ENCODE results near the gene BCAS3.
A peak's percentile ranks its signal among the peaks of the same experiment; 100 is the strongest.

The BCAS3 gene

GRCh38 chr17:61160204-61160603 is 482.6 kb downstream of the BCAS3 start:
- Histone ChIP-seq H2BK120ac (ENCODE audit: insufficient read depth, low read length, poor library complexity) (no peak overlapping the region), H3K4me3 (ENCODE audit: low read depth, low read length) (no peak overlapping the region), H4K12ac (ENCODE audit: low read depth, low read length) (no peak overlapping the region), H3K4me2 (ENCODE audit: low read length) (no peak overlapping the region), H2BK5ac (ENCODE audit: low read depth, low read length, poor library complexity) (no peak overlapping the region), H3K4ac (ENCODE audit: low read depth, low read length) (no peak overlapping the region), H3K14ac (ENCODE audit: low read length) (no peak overlapping the region), H3K27me3 (ENCODE audit: insufficient read depth, low read length) (no peaks in the 10 kb centered on the region), H4K8ac (ENCODE audit: low read depth, low read length) (no peak overlapping the region), H3K4me1 (ENCODE audit: control insufficient read depth in 1 of 2, insufficient read depth in 2 of 2, low read length in 2 of 2) (peaks cover 0 to 4% of the 10 kb centered on the region in 2 experiments), H4K91ac (ENCODE audit: low read depth, low read length) (no peak overlapping the region), H3K18ac (ENCODE audit: low read length) (no peak overlapping the region), H3K27ac (ENCODE audit: low read depth, low read length) (no peak overlapping the region), H3K36me3 (ENCODE audit: control insufficient read depth in 1 of 2, insufficient read depth in 2 of 2, low read length in 2 of 2) (no peaks in the 10 kb centered on the region), H2AK5ac (ENCODE audit: low read length) (peak overlapping the region; percentile 86), H3K9ac (ENCODE audit: low read length) (no peak overlapping the region), H3K79me1 (ENCODE audit: low read length) (peaks cover 1% of the 10 kb centered on the region), H3K23ac (ENCODE audit: low read length) (no peak overlapping the region), H3K79me2 (ENCODE audit: control insufficient read depth, insufficient read depth, low read length, poor library complexity) (no peaks in the 10 kb centered on the region), H3K9me3 (ENCODE audit: insufficient read depth, low read depth, low read length) (no peaks in the 10 kb centered on the region), H2BK12ac (ENCODE audit: low read length) (no peak overlapping the region), H2AFZ (ENCODE audit: insufficient read depth, low read length, poor library complexity) (no peak overlapping the region)
- DNase-seq, result no peak
- WGBS (ENCODE audit: extremely low coverage, insufficient coverage, insufficient read length), result no CpG with 5 or more reads among the region's 4 CpGs

GRCh38 chr17:61160789-61161445 is 483.3 kb downstream of the BCAS3 start:
- H3K79me2 ChIP-seq (ENCODE audit: control insufficient read depth, insufficient read depth, low read length, poor library complexity), result no peaks in the 10 kb centered on the region
- WGBS (ENCODE audit: extremely low coverage, insufficient coverage, insufficient read length), result no CpG with 5 or more reads among the region's 2 CpGs
- no peaks in the 10 kb centered on the region for H3K9me3 ChIP-seq (ENCODE audit: insufficient read depth, low read depth, low read length)
- peak overlapping the region; percentile 13 for H2BK12ac ChIP-seq (ENCODE audit: low read length)
- no peak for DNase-seq
- H3K4ac ChIP-seq (ENCODE audit: low read depth, low read length), result no peak overlapping the region
- no peak overlapping the region for H2AFZ ChIP-seq (ENCODE audit: insufficient read depth, low read length, poor library complexity)
- no peaks in the 10 kb centered on the region for H3K27me3 ChIP-seq (ENCODE audit: insufficient read depth, low read length)
- no peak overlapping the region for H2BK120ac ChIP-seq (ENCODE audit: insufficient read depth, low read length, poor library complexity)
- H3K4me1 ChIP-seq (ENCODE audit: control insufficient read depth in 1 of 2, insufficient read depth in 2 of 2, low read length in 2 of 2), result peaks cover 0 to 4% of the 10 kb centered on the region in 2 experiments
- H3K4me2 ChIP-seq (ENCODE audit: low read length), result no peak overlapping the region
- H3K23ac ChIP-seq (ENCODE audit: low read length), result no peak overlapping the region
- H3K9ac ChIP-seq (ENCODE audit: low read length), result no peak overlapping the region
- H4K12ac ChIP-seq (ENCODE audit: low read depth, low read length), result no peak overlapping the region
- peaks cover 1% of the 10 kb centered on the region for H3K79me1 ChIP-seq (ENCODE audit: low read length)
- no peaks in the 10 kb centered on the region for H3K36me3 ChIP-seq (ENCODE audit: control insufficient read depth in 1 of 2, insufficient read depth in 2 of 2, low read length in 2 of 2)
- no peak overlapping the region for H3K14ac ChIP-seq (ENCODE audit: low read length)
- H3K18ac ChIP-seq (ENCODE audit: low read length), result no peak overlapping the region
- H3K4me3 ChIP-seq (ENCODE audit: low read depth, low read length), result no peak overlapping the region
- H4K8ac ChIP-seq (ENCODE audit: low read depth, low read length), result no peak overlapping the region
- no peak overlapping the region for H3K27ac ChIP-seq (ENCODE audit: low read depth, low read length)
- H4K91ac ChIP-seq (ENCODE audit: low read depth, low read length), result no peak overlapping the region
- no peak overlapping the region for H2BK5ac ChIP-seq (ENCODE audit: low read depth, low read length, poor library complexity)
- no peak overlapping the region for H2AK5ac ChIP-seq (ENCODE audit: low read length)

- H3K14ac ChIP-seq (ENCODE audit: low read length), result no peak overlapping the region
- H3K79me1 ChIP-seq (ENCODE audit: low read length), result peaks cover 1% of the 10 kb centered on the region
- no peaks in the 10 kb centered on the region for H3K27me3 ChIP-seq (ENCODE audit: insufficient read depth, low read length)
- H3K4ac ChIP-seq (ENCODE audit: low read depth, low read length), result no peak overlapping the region
- no peak for DNase-seq
- no peak overlapping the region for H3K27ac ChIP-seq (ENCODE audit: low read depth, low read length)
- H3K4me1 ChIP-seq (ENCODE audit: control insufficient read depth in 1 of 2, insufficient read depth in 2 of 2, low read length in 2 of 2), result peaks cover 0 to 4% of the 10 kb centered on the region in 2 experiments
- no peak overlapping the region for H4K91ac ChIP-seq (ENCODE audit: low read depth, low read length)
- no peak overlapping the region for H3K9ac ChIP-seq (ENCODE audit: low read length)
- H2BK120ac ChIP-seq (ENCODE audit: insufficient read depth, low read length, poor library complexity), result no peak overlapping the region
- H3K79me2 ChIP-seq (ENCODE audit: control insufficient read depth, insufficient read depth, low read length, poor library complexity), result no peaks in the 10 kb centered on the region
- H2AK5ac ChIP-seq (ENCODE audit: low read length), result no peak overlapping the region
- no peak overlapping the region for H3K23ac ChIP-seq (ENCODE audit: low read length)
- no peak overlapping the region for H3K4me3 ChIP-seq (ENCODE audit: low read depth, low read length)
- no peak overlapping the region for H2AFZ ChIP-seq (ENCODE audit: insufficient read depth, low read length, poor library complexity)
- no peaks in the 10 kb centered on the region for H3K36me3 ChIP-seq (ENCODE audit: control insufficient read depth in 1 of 2, insufficient read depth in 2 of 2, low read length in 2 of 2)
- H2BK12ac ChIP-seq (ENCODE audit: low read length), result no peak overlapping the region
- WGBS (ENCODE audit: extremely low coverage, insufficient coverage, insufficient read length), result no CpG with 5 or more reads among the region's 9 CpGs
- H4K8ac ChIP-seq (ENCODE audit: low read depth, low read length), result no peak overlapping the region
- no peak overlapping the region for H3K4me2 ChIP-seq (ENCODE audit: low read length)
- H2BK5ac ChIP-seq (ENCODE audit: low read depth, low read length, poor library complexity), result no peak overlapping the region
- H4K12ac ChIP-seq (ENCODE audit: low read depth, low read length), result no peak overlapping the region
- no peaks in the 10 kb centered on the region for H3K9me3 ChIP-seq (ENCODE audit: insufficient read depth, low read depth, low read length)
- no peak overlapping the region for H3K18ac ChIP-seq (ENCODE audit: low read length)
Measured at GRCh38 chr17:61161615-61162134, 484.0 kb downstream of the BCAS3 start.

- Histone ChIP-seq H3K18ac (ENCODE audit: low read length) (no peak overlapping the region), H3K4me3 (ENCODE audit: low read depth, low read length) (no peak overlapping the region), H2BK5ac (ENCODE audit: low read depth, low read length, poor library complexity) (no peak overlapping the region), H2AFZ (ENCODE audit: insufficient read depth, low read length, poor library complexity) (no peak overlapping the region), H3K27me3 (ENCODE audit: insufficient read depth, low read length) (no peaks in the 10 kb centered on the region), H4K8ac (ENCODE audit: low read depth, low read length) (no peak overlapping the region), H4K91ac (ENCODE audit: low read depth, low read length) (no peak overlapping the region), H3K23ac (ENCODE audit: low read length) (no peak overlapping the region), H2BK12ac (ENCODE audit: low read length) (no peak overlapping the region), H3K4ac (ENCODE audit: low read depth, low read length) (no peak overlapping the region), H3K9ac (ENCODE audit: low read length) (no peak overlapping the region), H3K4me2 (ENCODE audit: low read length) (no peak overlapping the region), H2BK120ac (ENCODE audit: insufficient read depth, low read length, poor library complexity) (no peak overlapping the region), H3K79me2 (ENCODE audit: control insufficient read depth, insufficient read depth, low read length, poor library complexity) (no peaks in the 10 kb centered on the region), H2AK5ac (ENCODE audit: low read length) (no peak overlapping the region), H3K9me3 (ENCODE audit: insufficient read depth, low read depth, low read length) (no peaks in the 10 kb centered on the region), H4K12ac (ENCODE audit: low read depth, low read length) (no peak overlapping the region), H3K14ac (ENCODE audit: low read length) (no peak overlapping the region), H3K27ac (ENCODE audit: low read depth, low read length) (no peak overlapping the region), H3K79me1 (ENCODE audit: low read length) (peaks cover 1% of the 10 kb centered on the region), H3K4me1 (ENCODE audit: control insufficient read depth in 1 of 2, insufficient read depth in 2 of 2, low read length in 2 of 2) (peaks cover 0 to 4% of the 10 kb centered on the region in 2 experiments), H3K36me3 (ENCODE audit: control insufficient read depth in 1 of 2, insufficient read depth in 2 of 2, low read length in 2 of 2) (no peaks in the 10 kb centered on the region)
- WGBS (ENCODE audit: extremely low coverage, insufficient coverage, insufficient read length), result no CpG with 5 or more reads among the region's 3 CpGs
- DNase-seq, result no peak
Measured at GRCh38 chr17:61164517-61164916, 486.9 kb downstream of the BCAS3 start.
